Measurements from ENCODE around the gene CBR4. TPM values are rescaled to one million over a fixed set of nuclear protein-coding genes. Genes with fewer than 3 reads are reported as not detected.
A peak's percentile ranks its signal among the peaks of the same experiment; 100 is the strongest.
"Not testable (repeated sequence)": the region's sequence is repeated elsewhere in the genome, so short reads cannot be mapped to it uniquely, and the experiment has no call there.

CBR4 gene
- total and polyA plus RNA-seq, 3 experiments from 2014 or later = 5.7 to 17.1 (median 14.2) TPM

DNA sequence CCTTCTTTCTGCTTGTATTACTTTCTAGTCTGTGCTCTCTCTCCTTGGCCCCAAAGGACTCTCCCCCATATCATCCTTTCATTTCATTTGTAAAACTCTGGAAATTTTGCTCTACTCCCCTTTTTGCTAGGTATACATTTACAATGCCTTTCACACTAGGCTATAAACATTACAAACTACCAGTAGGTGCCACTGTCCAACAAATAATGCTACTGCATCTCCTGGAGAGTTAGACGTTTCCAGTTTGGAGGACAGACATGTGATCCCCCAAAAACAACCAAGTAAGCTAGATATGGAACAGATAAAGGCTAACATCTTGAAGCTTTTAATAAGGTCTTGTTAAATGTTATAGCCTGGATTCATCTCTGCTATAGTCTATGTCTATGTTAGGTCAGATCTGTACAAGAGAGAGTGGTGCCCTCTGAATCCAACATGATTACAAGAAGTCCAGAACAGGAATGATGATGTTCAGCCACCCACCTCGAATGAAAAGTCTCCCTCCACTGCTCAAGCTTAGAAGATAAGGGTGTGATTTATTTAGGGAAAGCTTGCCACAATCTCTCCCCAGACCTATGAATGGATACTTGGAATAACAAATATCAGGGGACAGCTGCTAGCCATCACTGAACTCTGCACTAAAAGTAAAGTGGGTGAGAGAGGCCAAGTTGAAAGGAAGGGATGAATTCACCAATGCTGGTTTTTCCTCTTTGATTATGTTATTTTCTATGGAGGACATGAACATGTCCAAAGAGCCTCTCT, 14.3 kb downstream of the CBR4 start:
- Mint-ChIP-seq H3K9me3 (no peaks in the 10 kb centered on the region), H3K4me1 (peaks cover 7 to 26% (median 18%) of the 10 kb centered on the region in 3 donors), H3K4me3 (no peak overlapping the region), H3K27ac (peak overlapping the region in 2 of 8 donors; percentile 22 to 77), H3K27me3 (no peaks in the 10 kb centered on the region), H3K36me3 (peaks cover 0 to 70% (median 26%) of the 10 kb centered on the region in 3 donors)
- Histone ChIP-seq H3K4me3 (ENCODE audit: low read length) (no peak overlapping the region), H3K27ac (ENCODE audit: low read depth, low read length) (no peak overlapping the region), H3K9me3 (ENCODE audit: low read length) (no peaks in the 10 kb centered on the region), H3K36me3 (ENCODE audit: insufficient read depth, low read length) (no peaks in the 10 kb centered on the region), H3K27me3 (ENCODE audit: insufficient read depth, low read length, poor library complexity, severe bottlenecking) (no peaks in the 10 kb centered on the region), H3K4me1 (ENCODE audit: insufficient read depth, low read length) (no peaks in the 10 kb centered on the region)
- ChIA-PET CTCF (interaction anchor here (1.1 kb wide), 1 partner anchor 20 kb away, joined by 3 read pairs; no protein-coding TSS in a partner anchor), POLR2A (no interaction called here)
- no peak for DNase-seq

DNA sequence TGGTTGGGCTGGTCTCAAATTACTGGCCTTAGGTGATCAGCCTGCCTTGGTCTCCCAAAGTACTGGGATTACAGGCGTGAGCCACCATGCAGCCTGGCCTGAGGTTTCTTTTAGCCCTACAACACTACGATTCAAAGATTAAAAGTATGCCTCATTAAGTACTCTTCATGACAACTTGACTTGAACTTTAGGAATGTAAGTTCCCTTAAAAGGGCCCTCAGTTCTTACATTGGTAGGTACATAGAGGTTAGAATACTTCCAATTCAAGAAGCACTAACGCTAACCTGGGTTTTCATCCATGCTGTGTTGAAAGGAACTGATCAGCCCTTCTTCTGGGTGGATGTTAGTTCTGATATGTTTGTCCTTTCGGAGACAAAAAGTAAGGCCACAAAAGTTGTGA, 15.1 kb downstream of the CBR4 start:
- Mint-ChIP-seq H3K27me3 (no peaks in the 10 kb centered on the region), H3K4me1 (peaks cover 6 to 21% (median 15%) of the 10 kb centered on the region in 3 donors), H3K9me3 (no peaks in the 10 kb centered on the region), H3K4me3 (no peak overlapping the region), H3K36me3 (peaks cover 0 to 64% (median 24%) of the 10 kb centered on the region in 3 donors), H3K27ac (no peak overlapping the region)
- H3K27me3 ChIP-seq (ENCODE audit: insufficient read depth, low read length, poor library complexity, severe bottlenecking) = no peaks in the 10 kb centered on the region
- no peak for DNase-seq
- POLR2A ChIA-PET = no interaction called here
- H3K36me3 ChIP-seq (ENCODE audit: insufficient read depth, low read length) = no peaks in the 10 kb centered on the region
- no peak overlapping the region for H3K27ac ChIP-seq (ENCODE audit: low read depth, low read length)
- no peak overlapping the region for H3K4me3 ChIP-seq (ENCODE audit: low read length)
- no peaks in the 10 kb centered on the region for H3K4me1 ChIP-seq (ENCODE audit: insufficient read depth, low read length)
- H3K9me3 ChIP-seq (ENCODE audit: low read length) = no peaks in the 10 kb centered on the region
- CTCF ChIA-PET = no interaction called here

DNA sequence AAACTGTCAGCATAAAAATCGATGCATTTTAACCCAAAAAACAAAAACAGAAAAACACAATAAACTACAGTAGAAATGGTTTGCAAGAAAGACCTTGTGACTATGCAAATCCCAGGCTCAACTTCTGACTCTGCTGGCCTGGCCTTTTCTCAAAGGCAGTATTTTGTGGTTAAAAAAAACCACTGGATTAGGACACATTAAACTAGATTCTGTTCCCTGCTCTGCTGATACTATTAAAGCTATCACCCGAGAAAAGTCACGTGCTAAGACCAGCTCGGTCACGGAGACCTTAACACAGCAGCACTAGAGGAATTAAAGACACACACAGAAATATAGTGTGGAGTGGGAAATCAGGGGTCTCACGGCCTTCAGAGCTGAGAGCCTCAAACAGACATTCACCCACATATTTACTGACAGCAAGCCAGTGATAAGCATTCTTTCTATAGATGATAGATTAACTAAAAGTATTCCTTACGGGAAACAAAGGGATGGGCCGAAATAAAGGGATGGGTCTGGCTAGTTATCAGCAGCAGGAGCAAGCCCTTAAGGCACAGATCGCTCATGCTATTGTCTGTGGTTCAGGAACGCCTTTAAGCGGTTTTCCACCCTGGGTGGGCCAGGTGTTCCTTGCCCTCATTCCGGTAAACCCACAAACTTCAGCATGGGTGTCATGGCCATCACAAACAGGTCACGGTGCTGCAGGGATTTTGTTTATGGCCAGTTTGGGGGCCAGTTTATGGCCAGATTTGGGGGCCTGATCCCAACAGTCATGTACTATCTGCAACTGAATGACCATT, 16.1 kb downstream of the CBR4 start:
- no peaks in the 10 kb centered on the region for H3K9me3 ChIP-seq (ENCODE audit: low read length)
- Mint-ChIP-seq H3K4me3 (no peak overlapping the region), H3K36me3 (peaks cover 0 to 63% (median 24%) of the 10 kb centered on the region in 3 donors), H3K27me3 (no peaks in the 10 kb centered on the region), H3K27ac (no peak overlapping the region), H3K9me3 (no peaks in the 10 kb centered on the region), H3K4me1 (peaks cover 2 to 15% (median 9%) of the 10 kb centered on the region in 3 donors)
- no peaks in the 10 kb centered on the region for H3K4me1 ChIP-seq (ENCODE audit: insufficient read depth, low read length)
- H3K27me3 ChIP-seq (ENCODE audit: insufficient read depth, low read length, poor library complexity, severe bottlenecking) = no peaks in the 10 kb centered on the region
- no peak overlapping the region for H3K4me3 ChIP-seq (ENCODE audit: low read length)
- H3K36me3 ChIP-seq (ENCODE audit: insufficient read depth, low read length) = no peaks in the 10 kb centered on the region
- no peak overlapping the region for H3K27ac ChIP-seq (ENCODE audit: low read depth, low read length)
- DNase-seq = no peak
- POLR2A ChIA-PET = no interaction called here
- CTCF ChIA-PET = no interaction called here

GRCh38 chr4:168992952-168993482, 17.0 kb downstream of the CBR4 start:
- H3K4me1 Mint-ChIP-seq; H3K36me3 ChIP-seq (ENCODE audit: insufficient read depth, low read length); H3K9me3 ChIP-seq (ENCODE audit: low read length); H3K9me3 Mint-ChIP-seq; H3K4me1 ChIP-seq (ENCODE audit: insufficient read depth, low read length); H3K4me3 Mint-ChIP-seq; H3K27ac ChIP-seq (ENCODE audit: low read depth, low read length); H3K4me3 ChIP-seq (ENCODE audit: low read length); POLR2A ChIA-PET; H3K27me3 Mint-ChIP-seq; DNase-seq; CTCF ChIA-PET; H3K27me3 ChIP-seq (ENCODE audit: insufficient read depth, low read length, poor library complexity, severe bottlenecking): not testable (repeated sequence)
- Mint-ChIP-seq H3K27ac (peak overlapping the region in 1 of 8 donors; percentile 69), H3K36me3 (peaks cover 0 to 60% (median 20%) of the 10 kb centered on the region in 3 donors)

DNA sequence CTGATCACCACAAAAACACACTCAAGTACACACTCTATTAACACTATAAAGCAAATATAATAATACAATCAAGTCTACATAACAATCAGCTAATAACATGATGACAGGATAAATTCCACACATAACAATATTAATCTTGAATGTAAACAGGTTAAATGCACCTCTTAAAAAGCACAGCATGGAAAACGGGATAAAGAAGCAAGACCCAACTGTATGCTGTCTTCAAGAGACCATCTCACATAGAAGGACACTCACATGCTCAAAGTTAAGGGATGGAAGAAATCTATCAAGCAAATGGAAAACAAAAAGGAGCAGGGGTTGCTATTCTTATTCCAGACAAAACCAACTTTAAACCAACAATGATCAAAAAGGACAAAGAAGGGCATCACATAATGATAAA, 28.1 kb downstream of the CBR4 start:
- DNase-seq = no peak
- H3K4me1 ChIP-seq (ENCODE audit: insufficient read depth, low read length) = no peaks in the 10 kb centered on the region
- ChIA-PET CTCF (no interaction called here), POLR2A (no interaction called here)
- no peak overlapping the region for H3K4me3 ChIP-seq (ENCODE audit: low read length)
- Mint-ChIP-seq H3K27ac (no peak overlapping the region), H3K27me3 (peaks cover 0 to 2% of the 10 kb centered on the region in 2 donors), H3K36me3 (peaks cover 32 to 66% (median 57%) of the 10 kb centered on the region in 3 donors), H3K9me3 (peaks cover 22 to 43% (median 26%) of the 10 kb centered on the region in 5 donors), H3K4me3 (no peak overlapping the region), H3K4me1 (peaks cover 0 to 4% (median 0%) of the 10 kb centered on the region in 3 donors)
- H3K9me3 ChIP-seq (ENCODE audit: low read length) = no peaks in the 10 kb centered on the region
- H3K36me3 ChIP-seq (ENCODE audit: insufficient read depth, low read length) = peaks cover 8% of the 10 kb centered on the region
- no peak overlapping the region for H3K27ac ChIP-seq (ENCODE audit: low read depth, low read length)
- H3K27me3 ChIP-seq (ENCODE audit: insufficient read depth, low read length, poor library complexity, severe bottlenecking) = no peaks in the 10 kb centered on the region

- Mint-ChIP-seq H3K4me3 (no peak overlapping the region), H3K27ac (no peak overlapping the region), H3K9me3 (peaks cover 22 to 43% (median 26%) of the 10 kb centered on the region in 5 donors), H3K36me3 (peaks cover 32 to 64% (median 57%) of the 10 kb centered on the region in 3 donors), H3K4me1 (peaks cover 0 to 4% (median 0%) of the 10 kb centered on the region in 3 donors), H3K27me3 (peaks cover 0 to 2% of the 10 kb centered on the region in 2 donors)
- peaks cover 13% of the 10 kb centered on the region for H3K36me3 ChIP-seq (ENCODE audit: insufficient read depth, low read length)
- ChIA-PET CTCF (no interaction called here), POLR2A (no interaction called here)
- no peaks in the 10 kb centered on the region for H3K9me3 ChIP-seq (ENCODE audit: low read length)
- H3K27me3 ChIP-seq (ENCODE audit: insufficient read depth, low read length, poor library complexity, severe bottlenecking) = no peaks in the 10 kb centered on the region
- H3K27ac ChIP-seq (ENCODE audit: low read depth, low read length) = no peak overlapping the region
- no peaks in the 10 kb centered on the region for H3K4me1 ChIP-seq (ENCODE audit: insufficient read depth, low read length)
- no peak for DNase-seq
- H3K4me3 ChIP-seq (ENCODE audit: low read length) = no peak overlapping the region
Observed at GRCh38 chr4:168981460-168981859, 28.6 kb downstream of the CBR4 start.

GRCh38 chr4:168979338-168979737, 30.7 kb downstream of the CBR4 start:
- H3K27ac ChIP-seq (ENCODE audit: low read depth, low read length) = no peak overlapping the region
- H3K27ac Mint-ChIP-seq = no peak overlapping the region
- H3K4me3 Mint-ChIP-seq = no peak overlapping the region
- H3K9me3 Mint-ChIP-seq = peaks cover 30 to 55% (median 35%) of the 10 kb centered on the region in 5 donors
- peaks cover 0 to 4% (median 0%) of the 10 kb centered on the region in 3 donors for H3K4me1 Mint-ChIP-seq
- ChIA-PET CTCF (interaction anchor here (0.6 kb wide), 1 partner anchor 826 kb away, joined by 3 read pairs; no protein-coding TSS in a partner anchor), POLR2A (no interaction called here)
- H3K36me3 ChIP-seq (ENCODE audit: insufficient read depth, low read length) = peaks cover 13% of the 10 kb centered on the region
- H3K4me3 ChIP-seq (ENCODE audit: low read length) = no peak overlapping the region
- H3K27me3 Mint-ChIP-seq = peaks cover 0 to 2% of the 10 kb centered on the region in 2 donors
- peaks cover 32 to 43% (median 41%) of the 10 kb centered on the region in 3 donors for H3K36me3 Mint-ChIP-seq
- H3K9me3 ChIP-seq (ENCODE audit: low read length) = no peaks in the 10 kb centered on the region
- H3K27me3 ChIP-seq (ENCODE audit: insufficient read depth, low read length, poor library complexity, severe bottlenecking) = no peaks in the 10 kb centered on the region
- H3K4me1 ChIP-seq (ENCODE audit: insufficient read depth, low read length) = no peaks in the 10 kb centered on the region
- DNase-seq = no peak
